GM12878 (cell line): ENCODE data around the gene KDM6B. TPM values are rescaled to one million over a fixed set of nuclear protein-coding genes. Genes with fewer than 3 reads are reported as not detected.
A peak's percentile ranks its signal among the peaks of the same experiment; 100 is the strongest.

Experiments
- ATAC-seq: fragments of 200-7000 bp; cut with Tn5 transposase; 3 replicates; pipeline ENCODE4 v1.9.1; 2020; ENCODE audit warnings: mild to moderate bottlenecking, moderate library complexity
- BruUV-seq: library from RNA; stranded (reverse); fragments of 400-500 nt; replicated peaks from 2 replicates; lab custom pipeline; 2021; lab: Mats Ljungman, UMichigan
- CTCF ChIA-PET: fragments of 300-600 bp; sonication (Branson Sonifier 250); formaldehyde crosslinking; extraction: SDS; loops from one replicate; lab custom pipeline; 2021; ENCODE audit warnings: inconsistent platforms; lab: Yijun Ruan, JAX
- POLR2A ChIA-PET: fragments of 350-600 bp; formaldehyde crosslinking; extraction: SDS; loops from one replicate; lab custom pipeline; 2021; ENCODE audit warnings: inconsistent platforms; lab: Charles Lee
- RAD21 ChIA-PET: fragments of 300-600 bp; sonication (Branson Sonifier 250); formaldehyde crosslinking; loops from one replicate; lab custom pipeline; 2023; ENCODE audit warnings: antibody characterized with exemption; ENCODE audit not compliant: unreplicated experiment; lab: Charles Lee
- SMC1A ChIA-PET: fragments of 300-600 bp; sonication (Branson Sonifier 250); formaldehyde crosslinking; loops from one replicate; lab custom pipeline; 2023; ENCODE audit not compliant: unreplicated experiment, uncharacterized antibody; lab: Charles Lee
- DNase-seq: peaks from one replicate; pipeline ENCODE4 v3.0.0-alpha.2; 2011; ENCODE audit warnings: low read depth, low spot score
- FAIRE-seq: peaks from 3 replicates; lab custom pipeline; 2011; peaks lifted over from hg19 to GRCh38; lab: Jason Lieb, UNC
- H2AFZ ChIP-seq: 2 replicates; pipeline ENCODE4 v1.6.0; 2011; ENCODE audit warnings: low read depth, low read length, control low read depth; ENCODE audit not compliant: control insufficient read depth
- H3K27ac ChIP-seq: 2 replicates; pipeline ENCODE4 v1.5.1; 2011; ENCODE audit warnings: control low read depth; ENCODE audit not compliant: control insufficient read depth, insufficient read depth
- H3K27me3 ChIP-seq, 2 experiments: replicated peaks in 1 of 2; 2 replicates each; pipeline versions ENCODE4 v1.6.0 to v1.6.1; 2011; ENCODE audit warnings: low read length in 1 of 2; ENCODE audit not compliant: control insufficient read depth in 2 of 2, insufficient read depth in 2 of 2
- H3K36me3 ChIP-seq, 2 experiments: 2 replicates each; pipeline ENCODE4 v1.5.1; 2011; ENCODE audit warnings: low read length in 1 of 2; ENCODE audit not compliant: control insufficient read depth in 2 of 2, insufficient read depth in 2 of 2
- H3K4me1 ChIP-seq: 2 replicates; pipeline ENCODE4 v1.6.1; 2011; ENCODE audit warnings: mild to moderate bottlenecking, low read length, moderate library complexity, mixed read lengths; ENCODE audit not compliant: control insufficient read depth, insufficient read depth
- H3K4me2 ChIP-seq: 2 replicates; pipeline ENCODE4 v1.6.0; 2011; ENCODE audit warnings: control low read depth; ENCODE audit not compliant: control insufficient read depth, insufficient read depth
- H3K4me3 ChIP-seq: fragments of 200-600 bp; sonication (generic); 2 replicates; pipeline ENCODE4 v1.5.1; 2016
- H3K79me2 ChIP-seq: 2 replicates; pipeline ENCODE4 v1.6.0; 2011; ENCODE audit warnings: low read length; ENCODE audit not compliant: control insufficient read depth, insufficient read depth
- H3K9ac ChIP-seq: 2 replicates; pipeline ENCODE4 v1.8.0; 2011; ENCODE audit warnings: low read length, control low read depth, mixed read lengths; ENCODE audit not compliant: control insufficient read depth, insufficient read depth
- H3K9me3 ChIP-seq: replicated peaks from 3 replicates; pipeline ENCODE4 v1.5.1; 2011; ENCODE audit warnings: mild to moderate bottlenecking, low read length; ENCODE audit not compliant: control insufficient read depth, insufficient read depth
- H4K20me1 ChIP-seq: 2 replicates; pipeline ENCODE4 v1.6.0; 2011; ENCODE audit not compliant: control insufficient read depth, insufficient read depth
- ATF2 ChIP-seq: IDR thresholded peaks from 2 replicates; pipeline ENCODE4 v1.6.1; 2012; ENCODE audit warnings: low read length, inconsistent platforms
- BHLHE40 ChIP-seq, 2 experiments: fragments of 450-650 bp in 1 of 2; IDR thresholded peaks; 2 replicates each; pipeline ENCODE4 v1.6.1; 2011 to 2017; ENCODE audit warnings: low read depth in 2 of 2, borderline replicate concordance in 1 of 2, improper control_type of control experiment in 1 of 2, low read length in 1 of 2, mild to moderate bottlenecking in 1 of 2
- FOXM1 ChIP-seq: IDR thresholded peaks from 2 replicates; pipeline ENCODE4 v1.6.1; 2012; ENCODE audit warnings: low read depth, mild to moderate bottlenecking, inconsistent platforms, low read length, moderate library complexity
- GABPA ChIP-seq: IDR thresholded peaks from 2 replicates; pipeline ENCODE4 v1.6.1; 2014; ENCODE audit warnings: antibody characterized with exemption, low read depth, mild to moderate bottlenecking, inconsistent platforms
- GATAD2B ChIP-seq: fragments of 450-650 bp; conservative IDR thresholded peaks from 2 replicates; pipeline ENCODE4 v1.6.1; 2017; ENCODE audit warnings: low read depth, mild to moderate bottlenecking, moderate library complexity
- HSF1 ChIP-seq: fragments of 150-350 bp; IDR thresholded peaks from 2 replicates; pipeline ENCODE4 v1.6.1; 2014; ENCODE audit warnings: mild to moderate bottlenecking, low read depth, low read length
- KDM1A ChIP-seq: fragments of 200-600 bp; sonication (generic); IDR thresholded peaks from 2 replicates; pipeline ENCODE4 v1.6.1; 2016; ENCODE audit warnings: borderline replicate concordance
- MAX ChIP-seq: IDR thresholded peaks from 2 replicates; pipeline ENCODE4 v1.6.1; 2012; ENCODE audit warnings: low read depth, low read length, improper control_type of control experiment
- MXI1 ChIP-seq: fragments of 150-350 bp; IDR thresholded peaks from 2 replicates; pipeline ENCODE4 v1.6.1; 2011; ENCODE audit warnings: low read depth, mild to moderate bottlenecking, inconsistent platforms, low read length, improper control_type of control experiment
- MYC ChIP-seq: IDR thresholded peaks from 2 replicates; pipeline ENCODE4 v1.6.1; 2011; ENCODE audit warnings: mild to moderate bottlenecking, low read length, moderate library complexity, inconsistent platforms; ENCODE audit not compliant: insufficient read depth, insufficient replicate concordance, insufficient read length, severe bottlenecking
- NR2C2 ChIP-seq: IDR thresholded peaks from 2 replicates; pipeline ENCODE4 v1.6.1; 2011; ENCODE audit warnings: borderline replicate concordance, low read depth; ENCODE audit not compliant: control insufficient read depth, insufficient read length
- NR2F1 ChIP-seq: fragments of 450-650 bp; conservative IDR thresholded peaks from 2 replicates; pipeline ENCODE4 v1.6.1; 2017; ENCODE audit warnings: mild to moderate bottlenecking
- POLR2A ChIP-seq: IDR thresholded peaks from 2 replicates; pipeline ENCODE4 v1.6.1; 2011; ENCODE audit warnings: low read depth, mild to moderate bottlenecking, low read length
- TCF3 ChIP-seq: IDR thresholded peaks from 2 replicates; pipeline ENCODE4 v1.6.1; 2012; ENCODE audit warnings: low read depth, mild to moderate bottlenecking, low read length, borderline replicate concordance; ENCODE audit not compliant: insufficient read depth
- USF1 ChIP-seq: IDR thresholded peaks from 2 replicates; pipeline ENCODE4 v1.6.1; 2011; ENCODE audit warnings: borderline replicate concordance, low read depth, mild to moderate bottlenecking, moderate library complexity, mixed read lengths, low read length; ENCODE audit not compliant: insufficient read depth; ENCODE audit errors: extremely low read length
- WRNIP1 ChIP-seq: IDR thresholded peaks from 2 replicates; pipeline ENCODE4 v1.6.1; 2011; ENCODE audit warnings: low read depth, low read length, improper control_type of control experiment, borderline replicate concordance
- ZNF207 ChIP-seq: fragments of 450-650 bp; IDR thresholded peaks from 2 replicates; pipeline ENCODE4 v1.6.1; 2014; ENCODE audit warnings: antibody characterized with exemption, mild to moderate bottlenecking, borderline replicate concordance
- WGBS: methylation state at CpG from one replicate; pipeline ENCODE4 v1.1.6; 2016; ENCODE audit warnings: low lambda C conversion rate; ENCODE audit not compliant: insufficient replicate concordance, insufficient coverage; ENCODE audit errors: missing lambda C conversion rate; 5-methylcytosine and 5-hydroxymethylcytosine counted together
- in situ Hi-C: fragments of 300-500 bp; cut with MboI; formaldehyde crosslinking; loops from 9 replicates; pipeline ENCODE4 v1.14.3; 2018; ENCODE audit warnings: mixed read lengths
- intact Hi-C: fragments of 100-400 bp; cut with micrococcal nuclease; formaldehyde crosslinking; loops from one replicate; pipeline ENCODE4 v1.14.2; 2022; ENCODE audit not compliant: unreplicated experiment
- polyA plus RNA-seq, 11 experiments: library from polyadenylated mRNA; depleted of rRNA in 4 of 11; unstranded in 6 of 11; stranded (reverse) in 5 of 11; fragments of >200 nt; fragmentation: Nextera tagmentation in 4 of 11; fragmentation: Illumina TruSeq in 1 of 11; extraction: Ambion mirVana in 4 of 11; extraction: Trizol in 1 of 11; gene quantifications; 1 replicate in 1 of 11; 2 replicates in 10 of 11; pipeline versions ENCODE4 v1.2.1 to v1.2.3, GENCODE V29; 2011 to 2016; ENCODE audit warnings: inconsistent platforms in 2 of 11, missing spikeins in 2 of 11, low read depth in 1 of 11
- total RNA-seq, 4 experiments: library from RNA; depleted of rRNA in 3 of 4; stranded (reverse); fragments of >200 nt in 3 of 4; fragmentation: Illumina TruSeq in 1 of 4; extraction: Trizol in 1 of 4; gene quantifications; 2 replicates each; pipeline versions ENCODE4 v1.2.1 to v1.2.3, GENCODE V29; 2013 to 2021

The KDM6B gene
- total and polyA plus RNA-seq, 10 of the 15 experiments (the other 5 are each of a cell fraction or from before 2014, with no cell fraction given) = 0.05 to 33.5 (median 2.3) TPM

GRCh38 chr17:7850701-7851437, 16.9 kb downstream of the KDM6B start:
- TF ChIP-seq ATF2 = no peak
- TF ChIP-seq NR2F1 = no peak
- TF ChIP-seq MYC = no peak
- TF ChIP-seq TCF3 = no peak
- TF ChIP-seq HSF1 = no peak
- no peak for TF ChIP-seq GATAD2B
- TF ChIP-seq NR2C2 = no peak
- no peak for TF ChIP-seq KDM1A
- no peak for TF ChIP-seq MAX
- no peak for TF ChIP-seq USF1
- TF ChIP-seq BHLHE40 (IDR thresholded peaks at IDR 0.05; ENCODE audit: borderline replicate concordance in 1 of 2, low read depth in 2 of 2, low read length in 1 of 2) = no peak
- TF ChIP-seq GABPA = no peak
- TF ChIP-seq FOXM1 = no peak
- no peak for TF ChIP-seq WRNIP1
- no peak for TF ChIP-seq ZNF207
- no peak for TF ChIP-seq POLR2A
- no peak for TF ChIP-seq MXI1
- Histone ChIP-seq H3K4me2 (peak overlapping the region; percentile 70), H3K9me3 (no peaks in the 10 kb centered on the region), H3K4me3 (peak overlapping the region; percentile 41; the same call in 1 of the 2 replicates), H3K27ac (no peak overlapping the region), H3K9ac (no peak overlapping the region; the same call in none of the 2 replicates), H3K36me3 (peaks cover 12 to 29% of the 10 kb centered on the region in 2 experiments; a peak in 3 of 4 replicates), H4K20me1 (no peaks in the 10 kb centered on the region; the same call in 1 of the 2 replicates), H3K79me2 (peaks cover 6% of the 10 kb centered on the region), H3K4me1 (peaks cover 21% of the 10 kb centered on the region), H3K27me3 (no peaks in the 10 kb centered on the region), H2AFZ (no peak overlapping the region)
- ChIA-PET SMC1A (interaction anchor here (0.6 to 2.3 kb wide), 7 partner anchors 11 to 32 kb away, joined by 3 to 14 read pairs (median 5); partner anchors contain the start of gene KDM6B), POLR2A (interaction anchor here (0.5 to 1.8 kb wide), 2 partner anchors 16 to 33 kb away, joined by 4 to 10 read pairs; no protein-coding TSS in a partner anchor), CTCF (interaction anchor here (0.8 to 3.3 kb wide), 10 partner anchors 12 to 146 kb away, joined by 3 to 47 read pairs (median 7); partner anchors contain the start of gene KDM6B), RAD21 (interaction anchor here (0.9 to 2.1 kb wide), 6 partner anchors 9 to 108 kb away, joined by 3 to 27 read pairs (median 7); partner anchors contain the start of gene KDM6B)
- DNase-seq (no peak), ATAC-seq (peak; percentile 8), FAIRE-seq (no peak)
- 82% methylated on average over 17 of the region's 17 CpGs for whole genome bisulfite sequencing
- in situ Hi-C loops = no loop called here
- BruUV-seq = TSS peak; percentile 16
- intact Hi-C loops = loop anchor here (1.0 kb wide), 2 partner anchors 16 to 29 kb away; no protein-coding TSS in a partner anchor
